GM18873 (cell line): Measurements from ENCODE around the gene COMT.
"Not testable (repeated sequence)": the region's sequence is repeated elsewhere in the genome, so short reads cannot be mapped to it uniquely, and the experiment has no call there.

ENCODE experiments used
- ATAC-seq: cut with Tn5 transposase; IDR thresholded peaks from one replicate; pipeline ENCODE4 v1.9.1; 2021; ENCODE audit warnings: mild to moderate bottlenecking, moderate library complexity, moderate number of reproducible peaks; ENCODE audit not compliant: unreplicated experiment, low FRiP score

COMT gene

DNA sequence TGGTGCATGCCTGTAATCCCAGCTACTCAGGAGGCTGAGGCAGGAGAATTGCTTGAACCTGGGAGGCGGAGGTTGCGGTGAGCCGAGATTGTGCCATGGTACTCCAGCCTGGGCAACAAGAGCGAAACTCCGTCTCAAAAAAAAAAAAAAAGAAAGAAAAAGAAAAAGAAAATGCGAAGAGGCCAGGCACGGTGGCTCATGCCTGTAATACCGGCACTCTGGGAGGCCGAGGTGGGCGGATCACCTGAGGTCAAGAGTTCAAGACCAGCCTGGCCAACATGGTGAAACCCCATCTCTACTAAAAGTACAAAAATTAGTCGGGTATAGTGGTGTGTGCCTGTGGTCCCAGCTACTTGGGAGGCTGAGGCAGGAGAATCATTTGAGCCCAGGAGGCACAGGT is 15.5 kb upstream of the COMT start:
- not testable (repeated sequence) for ATAC-seq

DNA sequence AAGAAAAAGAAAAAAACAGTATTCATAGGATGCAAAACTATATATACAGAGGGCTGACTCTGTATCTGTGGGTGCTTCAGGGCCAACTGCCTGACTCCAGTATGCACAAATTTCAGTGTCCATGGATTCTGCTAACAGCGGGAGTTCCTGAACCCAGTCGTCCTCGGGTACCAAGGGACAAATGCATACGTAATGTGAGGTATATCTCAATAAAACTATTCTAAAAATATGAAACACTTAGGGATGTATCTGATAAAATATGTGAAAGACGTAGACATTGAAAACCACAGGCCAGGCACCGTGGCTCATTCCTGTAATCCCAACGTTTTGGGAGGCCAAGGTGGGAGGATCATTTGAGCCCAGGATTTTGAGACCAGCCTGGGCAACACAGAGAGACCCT is 13.9 kb upstream of the COMT start:
- ATAC-seq: no peak

DNA sequence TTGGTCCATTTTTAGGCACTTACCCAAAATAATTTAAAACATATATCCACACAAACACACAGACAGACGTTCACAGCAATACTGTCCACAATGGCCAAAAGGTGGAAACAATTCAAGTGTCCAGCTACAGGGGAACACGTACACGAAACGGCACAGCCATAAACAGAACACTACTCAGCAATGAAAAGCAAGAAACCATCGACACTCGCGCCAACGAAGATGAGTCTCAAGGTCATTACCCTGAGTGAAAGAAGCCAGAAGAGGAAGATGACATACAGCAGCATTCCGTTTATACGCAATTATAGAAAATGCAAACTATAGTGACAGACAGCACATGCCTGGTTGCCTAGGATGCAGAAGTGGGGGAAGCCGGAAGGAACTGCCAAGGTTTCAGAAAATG is 13.4 kb upstream of the COMT start:
- ATAC-seq: no peak

DNA sequence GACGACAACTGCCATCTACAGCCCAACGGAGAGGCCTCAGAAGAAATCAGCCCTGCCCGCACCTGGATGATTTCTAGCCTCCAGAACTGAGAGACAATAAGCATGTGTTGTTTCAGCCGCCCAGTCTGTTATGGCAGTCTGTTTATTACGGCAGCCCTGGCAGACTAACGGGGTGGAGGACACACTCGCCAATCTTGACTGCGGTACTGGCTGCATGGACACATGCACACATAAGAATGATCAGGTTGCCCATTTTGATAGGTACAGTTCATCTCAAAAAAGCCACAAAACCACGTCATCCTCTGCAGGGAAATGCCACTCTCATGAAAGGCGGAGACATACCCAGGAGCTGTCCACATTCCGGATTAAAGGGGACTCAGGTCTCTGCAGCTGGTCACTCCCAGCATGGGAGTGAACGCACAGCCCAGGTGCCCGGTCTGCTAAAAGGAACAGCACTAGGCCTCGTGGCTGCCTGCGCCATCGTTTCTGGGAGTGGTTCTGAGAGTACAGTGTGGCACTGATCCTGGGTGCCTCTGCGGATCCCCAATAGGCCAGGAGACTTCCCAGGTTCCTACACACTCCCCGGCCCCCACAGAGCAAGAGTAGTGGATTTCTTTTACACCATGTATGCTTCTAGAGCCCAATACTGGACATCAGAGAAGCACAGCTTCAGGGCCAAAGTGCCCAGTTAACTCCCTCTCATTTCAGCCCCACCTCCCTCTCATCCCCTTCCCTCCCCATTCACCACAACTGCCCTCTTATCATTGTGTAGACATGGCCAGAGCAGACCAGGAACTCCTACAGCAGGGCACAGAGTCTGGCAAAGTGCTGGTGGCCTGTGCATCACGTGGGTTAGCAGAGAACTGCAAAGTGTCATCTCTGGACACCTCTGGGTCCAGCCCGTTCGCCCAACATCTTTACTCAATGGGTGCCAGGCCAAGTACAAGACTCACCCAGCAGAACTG is 11.7 kb upstream of the COMT start:
- ATAC-seq: no peak

DNA sequence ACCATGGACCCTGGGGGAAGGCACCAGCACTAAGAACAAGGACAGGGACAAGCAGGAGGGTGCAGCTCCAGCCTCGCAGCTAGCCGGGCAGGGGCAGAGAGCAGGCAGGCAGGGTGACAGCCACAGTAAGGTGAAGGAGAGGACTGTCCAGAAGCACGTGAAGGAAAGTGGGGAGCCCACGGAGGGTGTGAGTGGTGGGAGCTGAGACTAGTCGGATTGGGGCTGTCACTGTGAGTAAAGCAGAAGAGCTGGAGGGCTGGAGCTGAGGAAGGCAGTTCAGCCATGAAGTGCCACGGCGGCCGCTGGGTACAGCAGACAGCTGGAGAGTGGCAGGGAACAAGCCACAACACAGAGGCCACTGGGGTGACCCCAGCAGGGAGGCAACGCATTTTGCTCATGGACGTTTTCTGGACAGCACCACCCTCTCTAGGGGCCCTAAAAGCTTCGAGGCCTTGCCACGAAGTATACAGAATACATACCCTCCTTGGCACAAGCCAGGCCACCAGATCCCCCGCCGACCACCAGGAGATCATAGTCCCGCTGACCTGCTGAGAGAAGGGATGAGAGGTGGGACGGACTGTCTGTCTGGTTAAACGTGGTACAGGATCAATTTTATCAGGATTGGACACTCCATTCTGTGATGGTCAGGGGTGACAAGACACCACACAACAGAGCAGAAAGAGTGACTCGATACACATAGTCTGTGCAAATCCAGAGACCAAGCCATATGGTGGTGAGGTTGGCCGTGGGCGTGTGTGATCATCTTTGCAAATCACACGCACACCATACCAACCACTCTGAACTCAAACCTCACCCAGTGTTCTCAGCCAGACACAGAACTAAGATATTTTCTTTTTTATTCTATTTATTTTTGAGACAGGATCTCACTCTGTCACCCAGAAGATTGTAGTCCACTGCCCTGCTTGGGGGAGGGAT is 10.8 kb upstream of the COMT start:
- ATAC-seq: no peak

DNA sequence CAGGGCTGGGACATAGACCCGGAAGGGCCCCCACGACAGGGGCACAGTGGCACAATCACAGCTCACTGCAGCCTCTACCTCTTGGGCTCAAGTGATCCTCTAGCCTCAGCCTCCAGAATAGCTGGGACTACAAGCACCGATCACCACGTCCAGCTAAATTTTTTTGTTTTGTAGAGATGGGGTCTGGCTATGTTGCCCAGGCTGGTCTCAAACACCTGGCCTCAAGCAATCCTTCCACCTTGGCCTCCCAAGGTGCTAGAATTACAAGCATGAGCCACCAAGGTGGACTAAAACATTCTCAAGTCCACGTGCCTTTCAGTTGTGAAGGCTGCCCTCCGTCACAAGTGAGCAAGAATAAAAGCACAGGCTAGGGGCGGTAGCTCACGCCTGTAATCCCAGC is 10.1 kb upstream of the COMT start:
- no peak for ATAC-seq

DNA sequence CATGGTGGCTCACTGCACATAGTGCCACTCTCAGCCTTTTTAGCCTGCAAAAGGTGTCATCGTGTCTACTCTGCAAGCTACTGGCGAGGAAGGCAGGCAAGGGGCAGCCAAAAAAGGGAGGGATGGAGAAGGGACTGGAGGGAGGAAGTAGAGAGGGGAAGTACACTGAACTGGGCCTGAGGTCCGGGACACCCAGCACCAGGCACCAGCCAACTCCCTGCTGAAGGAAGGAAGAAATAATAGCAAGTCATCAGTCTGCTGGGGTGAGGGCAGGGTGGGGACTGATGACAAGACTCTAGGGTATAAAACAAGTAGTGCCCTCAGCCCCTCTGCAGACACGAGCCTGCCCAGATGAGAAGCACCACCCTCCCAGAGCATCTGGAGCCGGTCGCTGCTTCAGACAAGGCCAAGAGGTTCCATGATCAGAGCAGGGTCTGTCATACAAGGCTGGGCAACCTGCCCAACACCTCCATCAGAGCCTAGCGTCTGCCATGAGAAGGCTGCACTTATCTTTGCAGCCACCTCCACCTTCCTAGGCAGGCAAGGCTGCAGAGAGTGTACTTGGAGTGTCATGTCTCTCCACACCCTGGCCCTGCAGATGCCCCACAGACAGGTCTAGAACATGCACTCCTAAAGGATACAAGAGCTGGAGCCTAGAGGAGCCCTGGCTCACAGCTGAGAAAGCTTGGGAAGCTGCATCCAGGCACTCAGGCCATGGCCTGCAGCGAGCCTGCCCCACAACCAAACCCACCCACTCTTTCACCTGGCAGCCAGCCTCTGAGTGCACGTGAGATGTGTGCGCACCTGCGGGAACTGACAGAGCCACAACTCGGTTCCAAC is 9.0 kb upstream of the COMT start:
- no peak for ATAC-seq

DNA sequence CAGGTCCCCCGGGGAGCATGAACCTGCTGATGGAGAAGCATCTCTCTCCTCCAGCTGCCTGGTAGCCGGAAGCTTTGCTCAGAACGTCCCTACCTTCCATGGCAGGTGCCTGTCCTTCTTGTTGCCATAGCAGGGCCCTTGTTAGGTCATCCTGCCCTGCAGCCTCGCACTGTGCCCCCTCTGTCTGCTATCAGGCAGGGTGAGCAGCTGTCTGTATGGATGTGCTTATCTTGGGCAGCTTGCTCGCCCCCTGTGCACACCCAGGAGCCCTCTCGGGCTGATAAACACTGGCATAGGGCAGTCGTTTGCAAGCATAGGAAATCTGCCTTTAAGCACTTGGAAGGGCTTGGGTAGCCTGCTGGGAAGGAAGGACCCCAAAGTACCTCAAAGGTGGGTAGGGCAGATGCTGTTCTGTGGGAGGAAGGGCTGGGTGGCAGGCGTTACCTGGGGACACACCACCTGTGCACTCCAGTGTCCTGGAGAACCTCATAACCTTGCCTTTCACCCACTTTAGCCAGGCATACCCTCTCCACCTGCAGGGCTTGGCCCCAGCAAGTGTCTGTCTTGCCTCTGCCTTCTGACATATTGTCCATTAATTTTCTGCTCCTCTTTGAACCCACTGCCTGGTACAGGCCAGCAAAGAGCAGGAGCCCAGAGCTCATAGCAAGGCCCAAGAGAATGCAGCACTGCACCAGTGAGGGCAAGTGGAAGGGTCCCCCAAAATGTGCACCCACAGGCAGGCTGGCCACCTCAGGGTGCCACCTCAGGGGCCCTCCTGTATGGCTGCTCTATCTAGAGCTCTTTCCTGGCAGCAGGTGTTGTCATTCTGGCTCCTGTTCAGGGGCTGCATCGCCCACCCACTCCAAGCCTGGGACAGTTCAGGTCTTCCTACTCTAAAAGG is 8.0 kb upstream of the COMT start:
- no peak for ATAC-seq

DNA sequence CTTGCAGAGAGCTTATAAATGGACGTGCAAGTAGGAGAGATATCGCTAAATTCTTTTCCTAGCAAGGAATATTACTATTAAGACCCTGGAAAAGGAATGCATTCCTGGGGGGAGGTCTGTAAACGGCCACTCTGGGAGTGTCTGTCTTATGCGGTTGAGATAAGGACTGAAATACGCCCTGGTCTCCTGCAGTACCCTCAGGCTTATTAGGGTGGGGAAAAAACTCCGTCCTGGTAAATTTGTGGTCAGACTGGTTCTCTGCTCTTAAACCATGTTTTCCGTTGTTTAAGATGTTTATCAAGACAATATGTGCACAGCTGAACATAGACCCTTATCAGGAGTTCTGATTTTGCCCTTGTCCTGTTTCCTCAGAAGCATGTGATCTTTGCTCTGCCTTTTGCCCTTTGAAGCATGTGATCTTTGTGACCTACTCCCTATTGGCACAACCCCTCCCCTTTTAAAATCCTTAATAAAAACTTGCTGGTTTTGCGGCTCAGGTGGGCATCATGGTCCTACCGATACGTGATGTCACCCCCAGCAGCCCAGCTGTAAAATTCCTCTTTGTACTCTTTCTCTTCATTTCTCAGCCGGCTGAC is 6.4 kb upstream of the COMT start:
- not testable (repeated sequence) for ATAC-seq

DNA sequence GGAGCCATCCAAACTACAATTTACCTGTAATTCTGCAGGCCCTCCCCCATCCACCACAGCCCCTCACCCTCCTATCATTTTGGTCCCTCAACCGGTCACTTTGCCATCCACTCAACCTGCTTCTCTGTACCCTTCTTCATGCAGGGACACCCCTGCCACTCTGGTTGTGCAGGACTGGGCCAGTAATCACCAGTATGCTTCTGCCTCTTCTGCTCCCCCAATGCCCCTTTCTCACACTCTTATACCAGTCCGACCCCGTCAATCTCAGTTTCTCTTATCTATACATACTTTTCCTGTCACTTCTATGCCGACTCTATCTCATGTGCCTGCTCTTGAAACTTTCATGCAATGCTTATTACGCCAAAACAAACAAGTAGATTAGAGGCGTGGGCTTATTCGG is 5.1 kb upstream of the COMT start:
- no peak for ATAC-seq

DNA sequence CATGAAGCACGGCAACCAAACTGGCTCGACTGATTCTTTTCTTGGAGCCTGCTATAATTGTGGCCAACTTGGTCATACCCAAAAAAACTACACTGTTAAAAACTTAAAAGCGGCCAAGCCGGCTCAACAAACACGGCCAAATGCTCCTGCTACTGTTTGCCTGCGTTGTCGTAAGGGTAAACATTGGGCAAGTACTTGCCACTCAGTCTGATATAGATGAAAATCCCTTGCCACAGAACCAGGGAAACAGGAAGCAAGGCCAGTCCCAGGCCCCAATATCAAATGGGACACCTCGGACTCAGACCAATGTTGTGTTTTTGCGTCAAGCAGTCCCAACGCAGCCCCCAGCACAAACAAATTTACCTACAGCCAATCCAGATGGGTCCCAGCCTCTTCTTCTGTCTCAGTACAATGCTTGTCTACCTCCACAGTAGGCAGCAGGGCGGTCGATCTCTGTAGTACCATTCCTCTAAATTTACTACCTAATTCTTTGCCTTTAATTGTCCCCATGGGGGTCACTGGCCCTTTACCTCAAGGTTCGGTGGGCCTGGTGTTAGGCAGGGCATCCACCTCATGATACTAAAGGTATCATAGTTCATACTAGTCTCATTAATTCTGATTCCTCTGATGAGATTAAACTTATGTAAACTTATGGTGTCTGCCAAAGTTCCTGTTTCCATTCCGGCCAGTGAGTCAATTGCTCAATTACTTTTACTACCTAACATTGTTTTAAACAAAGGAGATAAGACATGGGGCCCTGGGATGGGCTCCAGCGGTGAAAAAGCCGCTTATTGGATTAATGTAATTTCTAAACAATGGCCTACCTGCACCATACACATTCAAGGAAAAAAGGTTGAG is 3.7 kb upstream of the COMT start:
- no peak for ATAC-seq

DNA sequence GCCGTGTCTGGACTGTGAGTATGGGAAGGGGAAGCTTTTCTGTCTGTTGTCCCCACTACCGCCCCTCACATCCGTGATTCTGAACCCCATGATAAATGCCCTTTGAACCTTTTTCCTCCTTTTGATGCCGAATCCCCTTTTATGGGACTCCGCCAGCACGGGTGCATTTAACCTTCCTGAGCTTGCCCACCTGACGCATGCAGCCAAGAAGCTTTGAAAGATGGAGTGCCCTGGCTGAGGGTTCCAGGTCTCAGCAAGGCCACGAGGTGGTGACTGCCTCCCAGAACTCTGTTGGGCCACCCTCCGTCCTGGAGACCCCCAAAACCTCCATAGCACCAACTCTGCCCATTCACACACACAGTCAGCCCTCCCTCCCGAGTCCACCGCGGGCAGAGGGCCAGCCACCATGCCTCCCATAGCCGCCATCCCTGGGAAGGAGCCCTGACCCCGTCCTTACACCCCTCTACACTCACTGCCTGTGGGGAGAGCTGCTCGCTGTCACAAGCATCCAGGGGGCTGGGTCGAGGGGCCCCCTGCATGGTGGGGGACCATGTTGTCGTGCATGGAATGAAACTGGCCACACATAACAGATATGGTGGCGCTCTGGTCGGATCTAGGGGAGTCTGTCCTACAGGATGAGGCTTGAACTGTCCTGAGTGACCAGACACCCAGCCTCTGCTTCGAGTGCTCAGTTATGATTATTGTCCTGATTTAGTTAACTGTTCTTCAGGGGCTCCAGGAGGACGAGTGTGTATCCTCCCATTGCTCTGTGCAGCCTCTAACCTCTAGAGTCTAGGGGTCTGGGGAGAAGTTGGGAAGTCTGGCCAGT is 822 bp upstream of the COMT start:
- no peak for ATAC-seq

DNA sequence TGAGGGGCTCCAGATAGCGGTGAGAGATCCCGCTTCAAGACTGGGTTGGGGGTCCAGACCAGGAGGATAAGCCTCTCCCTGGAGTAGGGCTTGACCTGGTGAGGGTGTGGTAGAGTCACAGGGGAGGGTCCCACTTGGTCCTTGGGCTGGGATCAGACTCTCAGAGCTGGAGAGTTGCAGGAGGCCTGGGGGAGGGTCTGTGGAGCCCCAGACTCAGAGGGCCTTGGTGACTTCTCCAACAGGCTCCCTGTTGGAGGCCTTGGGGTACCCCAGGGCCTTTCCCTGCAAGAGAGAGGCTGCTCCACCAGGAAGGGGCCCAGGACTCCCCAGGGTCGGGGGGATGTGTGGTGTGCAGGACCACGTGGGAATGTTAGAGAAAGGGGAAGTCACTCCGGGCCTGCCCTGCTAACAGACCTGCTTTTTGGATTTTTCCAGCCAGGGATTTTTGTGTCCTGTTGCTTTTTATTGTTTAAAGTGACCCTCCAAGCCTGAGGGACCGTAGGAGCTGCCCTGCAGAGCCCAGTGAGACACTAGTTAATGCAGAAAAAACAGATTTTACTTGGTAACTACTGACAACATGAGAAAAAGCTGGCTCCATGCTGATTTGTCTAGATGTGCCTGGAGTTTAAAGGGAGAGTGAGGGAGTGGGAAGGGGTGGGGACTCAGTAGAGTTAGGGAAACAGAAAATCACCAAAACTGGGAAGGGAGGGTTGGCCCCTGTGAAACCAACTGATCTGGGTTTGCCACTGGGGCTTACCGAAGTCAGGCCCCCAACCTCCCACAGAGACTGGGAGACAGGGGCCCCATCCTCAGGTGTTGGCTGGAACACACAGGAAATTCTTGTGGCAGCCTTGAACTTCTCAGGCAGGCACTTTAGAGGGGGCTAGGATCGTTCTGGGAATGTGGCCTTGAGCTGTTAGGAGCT is 847 bp downstream of the COMT start:
- ATAC-seq: no peak

DNA sequence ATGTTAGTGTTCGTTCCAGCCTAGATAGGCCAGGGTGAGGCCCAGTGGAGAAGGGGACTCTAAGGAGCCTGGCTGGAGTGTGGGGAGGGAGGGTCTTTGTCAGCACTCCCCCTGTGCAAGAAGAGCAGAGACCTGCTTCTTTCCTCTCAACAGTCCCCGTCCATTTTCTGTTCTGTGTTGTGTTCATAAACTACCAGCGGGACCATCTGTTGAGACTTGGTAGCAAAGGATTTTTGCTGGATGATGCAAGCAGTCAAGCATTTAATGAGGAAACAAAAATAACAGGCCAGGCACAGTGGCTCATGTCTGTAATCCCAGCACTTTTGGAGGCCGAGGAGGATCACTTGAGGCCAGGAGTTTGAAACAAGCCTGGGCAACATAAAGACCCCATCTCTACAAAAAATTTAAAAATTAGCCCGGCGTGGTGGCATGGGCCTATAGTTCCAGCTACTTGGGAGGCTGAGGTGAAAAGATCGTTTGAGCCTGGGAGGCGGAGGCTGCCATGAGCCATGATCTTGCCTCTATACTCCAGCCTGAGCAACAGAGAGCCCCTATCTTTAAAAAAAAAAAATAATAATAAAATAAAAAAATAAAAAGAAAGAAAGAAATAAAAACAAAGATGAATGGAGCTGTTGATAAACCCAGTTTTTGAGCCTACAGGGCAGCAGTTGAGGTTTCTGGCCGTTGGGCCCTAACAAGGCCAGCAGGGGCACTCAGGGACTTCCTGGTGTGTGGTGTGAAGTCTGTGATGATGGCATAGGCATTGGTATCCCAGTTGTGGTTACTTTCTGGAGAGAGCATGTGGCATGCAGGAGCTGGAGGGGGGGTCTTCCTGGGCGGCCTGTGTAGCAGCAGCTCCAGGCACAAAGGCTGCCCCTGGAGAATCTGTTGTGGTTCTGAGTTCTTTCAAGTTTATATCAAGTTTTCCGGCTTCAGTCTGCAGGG is 1.8 kb downstream of the COMT start:
- ATAC-seq: no peak
